ENCODE measurements around the gene SAMD9L. TPM values are rescaled to one million over a fixed set of nuclear protein-coding genes. Genes with fewer than 3 reads are reported as not detected.

The SAMD9L gene
- total RNA-seq: 11.8 TPM

- peak; percentile 6 for DNase-seq
These were observed at the start of gene SAMD9L for GRCh38 chr7:93148144-93148543. Gene SAMD9L, minus strand, starts transcription at chr7:93148385. Its CDS starts 12,414 bp downstream, at chr7:93135971.

GRCh38 chr7:93196336-93196735, 48.2 kb upstream of the SAMD9L start:
- no peak for DNase-seq

- no peak for DNase-seq
These were observed 46.2 kb upstream of the SAMD9L start for GRCh38 chr7:93194386-93194785.

GRCh38 chr7:93188870-93189634, 40.9 kb upstream of the SAMD9L start:
- DNase-seq: no peak

DNA sequence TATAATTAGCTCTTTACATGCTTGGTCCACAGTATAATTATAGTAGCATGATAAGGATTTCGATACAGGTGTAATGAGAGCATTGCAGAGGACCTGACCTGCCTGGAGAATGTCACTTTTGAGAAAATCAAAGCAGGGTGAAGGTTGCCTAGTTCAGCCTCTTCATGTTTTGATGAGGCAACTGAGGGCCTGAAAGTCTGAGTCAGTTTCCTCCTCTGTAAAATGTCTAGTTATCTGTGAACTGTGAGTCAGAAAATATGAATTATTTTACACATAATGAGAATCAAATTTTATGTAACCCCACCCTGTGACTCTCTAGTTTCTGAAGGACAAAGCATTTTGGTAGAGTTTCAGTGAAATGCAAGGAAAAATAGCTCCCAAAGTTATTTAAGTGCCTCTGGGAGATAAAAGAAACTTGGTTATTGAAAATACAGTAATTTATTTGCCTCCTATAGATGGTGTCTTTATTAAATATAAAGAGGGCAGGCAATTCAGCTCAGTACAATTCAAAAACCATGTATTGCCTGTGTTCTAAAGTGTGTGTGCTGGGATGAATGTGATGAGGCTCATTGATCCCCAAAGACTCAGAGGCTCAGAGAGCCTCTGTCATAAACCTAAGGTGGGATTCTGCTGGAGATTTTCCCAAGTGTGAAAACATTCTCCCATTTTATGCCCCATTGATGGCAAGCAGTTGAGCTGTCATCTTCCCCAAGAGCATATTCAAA, 37.3 kb upstream of the SAMD9L start:
- no peak for DNase-seq

DNA sequence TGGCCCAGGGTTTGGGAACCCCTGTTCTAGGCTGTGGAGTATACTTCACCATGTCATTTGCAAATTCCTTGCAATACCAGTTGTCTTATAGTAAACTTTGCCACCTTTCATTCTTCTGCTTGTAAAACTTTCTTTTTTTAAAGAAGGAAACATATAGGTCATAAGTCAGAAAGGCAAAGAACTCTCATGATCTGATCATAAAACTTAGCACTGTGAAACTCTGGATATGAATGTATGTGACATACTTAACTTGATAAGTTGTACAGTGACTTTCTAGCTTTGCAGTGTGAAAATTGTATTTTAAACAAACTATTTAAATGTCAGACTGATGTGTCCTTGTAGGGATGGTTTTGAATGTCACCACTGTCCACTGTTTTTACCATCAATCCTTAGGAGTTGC, 31.0 kb upstream of the SAMD9L start:
- DNase-seq: no peak

DNA sequence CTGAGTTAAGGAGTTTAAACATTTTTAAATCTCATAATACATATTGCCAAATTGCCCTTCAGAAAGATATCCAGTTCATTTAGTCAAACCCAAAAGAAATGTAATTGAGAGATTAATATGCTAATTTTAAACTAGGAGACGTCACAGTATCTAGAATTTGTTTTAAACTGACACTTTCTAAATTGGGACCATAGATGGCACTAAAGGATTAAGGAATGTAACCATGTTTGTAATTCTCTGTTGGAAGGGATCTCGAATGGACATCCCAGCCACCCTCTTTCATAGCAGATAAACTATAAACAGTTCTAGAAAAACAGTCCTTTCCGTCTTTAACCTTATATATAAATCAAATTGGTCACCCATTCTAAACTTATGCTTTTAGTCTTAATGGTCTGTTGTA, 30.0 kb upstream of the SAMD9L start:
- no peak for DNase-seq

GRCh38 chr7:93176992-93177580, 28.9 kb upstream of the SAMD9L start:
- no peak for DNase-seq

- DNase-seq: no peak
These were observed 27.0 kb upstream of the SAMD9L start for GRCh38 chr7:93175219-93175618.

GRCh38 chr7:93172683-93173082, 24.5 kb upstream of the SAMD9L start:
- no peak for DNase-seq

DNA sequence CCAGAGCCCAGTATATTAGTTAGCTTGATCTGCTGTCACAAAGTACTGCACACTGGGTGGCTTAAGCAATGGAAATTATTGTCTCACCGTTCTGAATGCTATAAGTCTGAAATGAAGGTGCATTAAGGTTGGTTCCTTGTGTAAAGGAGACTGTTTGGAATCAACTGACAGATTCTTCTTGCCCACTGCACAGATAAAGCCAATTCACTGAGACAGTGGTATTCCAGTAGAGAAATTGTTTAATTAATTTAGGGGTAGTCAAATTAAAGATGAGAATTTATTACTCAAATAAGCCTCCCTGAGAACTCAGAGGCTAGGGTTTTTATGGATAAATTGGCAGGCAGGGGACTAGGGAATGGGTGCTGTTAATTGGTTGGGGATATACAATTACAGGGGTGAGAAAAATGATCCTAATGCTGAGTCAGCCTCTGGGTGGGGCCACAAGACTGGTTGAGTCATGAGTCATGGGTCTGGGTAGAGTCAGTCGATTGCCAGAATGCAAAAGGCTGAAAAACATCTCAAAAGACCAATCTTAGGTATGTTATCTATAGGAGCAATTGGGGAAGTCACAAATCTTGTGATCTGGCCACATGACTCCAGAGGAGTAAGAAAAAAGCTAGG, 23.5 kb upstream of the SAMD9L start:
- no peak for DNase-seq

- no peak for DNase-seq
These were observed 17.3 kb upstream of the SAMD9L start for GRCh38 chr7:93165447-93165846.

GRCh38 chr7:93164766-93165165, 16.6 kb upstream of the SAMD9L start:
- no peak for DNase-seq

DNA sequence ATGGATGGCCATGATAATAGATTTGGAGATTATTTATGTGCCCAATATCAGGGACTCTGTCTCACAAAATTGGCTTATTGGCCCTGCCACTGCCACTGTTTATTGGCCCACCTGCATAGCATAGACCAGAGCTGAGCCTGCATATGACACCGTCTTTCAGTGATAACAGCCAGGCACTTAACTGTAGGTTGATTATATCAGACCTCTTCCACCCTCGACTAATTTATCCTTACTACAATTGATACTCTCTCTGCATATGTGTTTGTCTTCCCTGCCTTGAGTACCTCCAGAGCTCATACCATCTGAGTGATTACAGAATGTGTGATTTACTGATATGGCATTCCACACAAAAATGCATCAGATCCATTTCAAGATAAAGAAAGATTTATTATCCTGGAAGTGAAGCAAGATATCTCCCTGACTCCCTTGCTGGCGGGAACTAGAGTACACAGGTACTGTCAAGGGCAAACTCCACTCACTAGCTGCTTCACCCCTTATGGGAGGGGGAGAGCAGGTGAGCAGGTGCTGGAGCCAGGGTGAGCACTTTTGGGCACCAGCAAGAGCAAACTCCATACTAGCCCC, 13.1 kb upstream of the SAMD9L start:
- no peak for DNase-seq

DNA sequence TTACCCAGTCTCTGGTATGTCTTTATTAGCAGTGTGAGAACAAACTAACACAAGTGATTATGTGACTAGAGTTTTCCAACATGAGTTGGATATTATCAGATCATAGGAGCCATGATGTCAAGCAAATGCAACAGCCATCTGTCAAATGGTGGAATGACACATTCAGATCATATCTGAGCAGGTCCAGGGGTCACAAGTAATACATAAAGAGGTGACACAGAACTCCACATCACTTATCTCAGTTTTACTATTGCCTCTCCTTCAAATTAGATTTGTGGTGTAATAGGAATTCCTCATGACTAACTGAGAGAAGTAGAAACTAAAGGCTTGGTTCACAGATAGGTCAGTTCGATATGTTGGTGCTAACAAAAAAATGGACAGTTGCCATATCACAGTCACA, 12.2 kb upstream of the SAMD9L start:
- no peak for DNase-seq

GRCh38 chr7:93159490-93159889, 11.3 kb upstream of the SAMD9L start:
- no peak for DNase-seq

DNA sequence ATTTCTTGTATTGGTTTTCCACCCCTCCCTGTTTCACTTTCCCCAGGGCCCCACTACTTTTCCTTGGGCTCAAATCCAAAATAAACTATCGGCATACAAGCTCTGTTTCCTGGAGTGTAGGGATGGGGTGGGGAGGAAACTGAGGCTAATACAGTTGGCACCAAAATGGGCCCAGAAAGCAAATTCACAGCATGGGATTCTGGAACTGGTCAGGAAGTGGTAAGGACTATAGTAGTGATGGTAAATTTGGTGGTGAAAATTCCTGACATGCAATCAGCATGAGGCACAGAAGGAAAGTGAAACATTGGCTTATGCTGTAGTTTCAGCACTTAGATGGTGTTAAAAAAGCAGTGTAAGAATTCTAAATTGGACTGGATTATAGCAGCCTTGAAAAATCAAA, 8.7 kb upstream of the SAMD9L start:
- no peak for DNase-seq

- DNase-seq: no peak
These were observed 2.1 kb upstream of the SAMD9L start for GRCh38 chr7:93150200-93150835.

- no peak for DNase-seq
These were observed 542 bp upstream of the SAMD9L start for GRCh38 chr7:93148727-93149126.

GRCh38 chr7:93147363-93147762, 822 bp downstream of the SAMD9L start:
- DNase-seq: peak; percentile 60

DNA sequence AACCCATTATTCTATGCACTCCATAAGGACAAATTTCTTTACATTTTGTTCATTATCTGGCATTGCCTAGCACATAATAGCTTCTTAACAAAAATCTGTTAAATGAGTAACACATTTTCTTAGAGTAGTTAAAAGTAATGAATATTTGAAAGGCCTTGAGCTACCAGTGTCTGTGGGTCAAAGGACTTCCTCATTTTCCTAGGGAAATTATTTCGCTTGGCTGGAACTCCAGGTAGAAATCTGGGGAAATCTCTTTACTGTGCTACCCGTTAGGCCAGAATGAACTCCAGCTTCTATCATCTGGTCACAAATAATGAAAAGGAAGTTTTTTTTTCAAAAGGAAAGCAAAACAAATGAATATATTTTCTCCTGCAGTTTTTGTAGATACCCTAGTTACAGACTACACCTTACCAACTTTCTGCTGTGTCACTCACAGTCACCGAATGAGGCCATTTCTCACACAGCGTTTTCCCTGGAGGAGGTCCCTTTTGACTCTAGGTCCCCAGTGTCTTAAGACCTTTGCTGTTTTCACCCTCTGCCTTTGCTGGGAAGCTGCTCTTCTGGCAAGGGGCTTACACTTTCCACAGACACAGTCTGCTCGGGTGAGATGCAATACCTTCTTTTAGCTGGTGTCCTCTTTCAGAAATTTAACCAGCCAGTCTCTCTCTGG, 1.6 kb downstream of the SAMD9L start:
- DNase-seq: peak; percentile 16

GRCh38 chr7:93146036-93146435, 2.1 kb downstream of the SAMD9L start:
- no peak for DNase-seq
